Bronchial smooth muscle cell (primary cell): ENCODE measurements around the gene TOLLIP. TPM values are rescaled to one million over a fixed set of nuclear protein-coding genes. Genes with fewer than 3 reads are reported as not detected.

Source experiments
- total RNA-seq: library from RNA; depleted of rRNA; stranded (reverse); fragments of >200 nt; gene quantifications from 2 replicates; pipeline ENCODE4 v1.2.1, GENCODE V29; 2014

The TOLLIP gene
- total RNA-seq = 23.2 and 28.5 TPM in 2 replicates

DNA sequence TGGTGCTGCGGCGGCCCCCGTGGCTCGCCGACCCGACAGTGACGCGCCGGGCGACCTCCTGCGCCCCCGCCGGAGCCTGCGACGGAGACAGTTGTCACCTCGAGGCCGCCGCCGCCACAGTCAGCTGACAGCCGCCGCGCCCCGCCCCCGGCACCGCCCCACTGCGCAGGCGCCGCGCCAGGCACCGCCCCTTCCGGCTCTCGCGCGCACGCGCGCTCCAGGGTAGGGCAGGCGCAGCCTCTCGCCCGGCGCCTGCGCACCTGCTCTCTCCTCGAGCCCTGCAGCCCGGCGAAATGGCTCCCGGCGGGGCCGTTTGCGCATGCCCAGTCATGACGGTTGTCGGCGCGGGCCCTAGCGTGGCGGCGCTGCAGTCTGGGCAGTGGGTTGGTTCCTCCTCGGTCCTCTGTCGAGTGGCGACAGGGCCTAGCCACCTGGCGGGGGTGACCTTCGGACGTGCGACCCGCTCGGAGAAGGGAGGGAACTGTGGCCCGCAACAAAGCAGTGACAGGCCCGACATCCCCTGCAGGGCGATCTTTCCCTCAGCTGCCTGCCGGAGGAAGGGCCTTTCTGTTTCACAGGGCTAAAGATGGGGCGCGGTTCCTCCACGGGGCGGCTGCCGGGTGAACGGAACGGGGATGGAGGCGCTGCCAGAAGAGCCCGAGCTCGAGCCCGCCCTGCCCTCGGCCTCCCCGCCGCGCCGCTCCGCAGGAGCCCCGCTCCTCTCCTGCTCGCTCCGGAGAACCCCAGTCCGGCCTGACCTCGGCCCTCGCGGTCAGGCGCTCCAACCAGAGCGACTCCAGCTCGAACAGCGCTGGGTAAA lies at the start of gene TOLLIP:
Gene TOLLIP, minus strand, starts transcription at position 135 of the 820 bp plus-strand sequence. Its CDS starts 134 bp downstream, at position 1.

Other genes starting within 250 kb of the TOLLIP start
- not detected in 2 replicates for gene MUC2, start 234.8 kb downstream of the TOLLIP start, total RNA-seq
- under 0.01 TPM in 1 of 2 replicates, not detected in the other for gene MUC5AC, start 151.7 kb downstream of the TOLLIP start, total RNA-seq
- gene MUC5B, start 86.6 kb downstream of the TOLLIP start, total RNA-seq = not detected in 2 replicates
- 0.16 and 0.86 TPM in 2 replicates for gene BRSK2, start 80.3 kb upstream of the TOLLIP start, total RNA-seq
- gene MOB2, start 177.1 kb upstream of the TOLLIP start, total RNA-seq = 28.1 and 43.8 TPM in 2 replicates